Neural cell (in vitro differentiated cells): ENCODE results near the gene STARD4. TPM values are rescaled to one million over a fixed set of nuclear protein-coding genes. Genes with fewer than 3 reads are reported as not detected.

Source experiments
- H2AFZ ChIP-seq: fragments of 200-600, 300-800 bp; sonication (generic), shearing (Covaris generic); 2 replicates; pipeline ENCODE4 v1.6.0; 2014; ENCODE audit warnings: low read depth, mild to moderate bottlenecking, antibody characterized with exemption, low read length, moderate library complexity
- H3F3A ChIP-seq: fragments of 200-600 bp; shearing (Covaris generic); 2 replicates; pipeline ENCODE4 v1.6.1; 2016; ENCODE audit warnings: mild to moderate bottlenecking, moderate library complexity, mixed read lengths, antibody characterized with exemption, low read length; ENCODE audit not compliant: insufficient read depth, poor library complexity, severe bottlenecking
- H3K27ac ChIP-seq: fragments of 200-600, 300-800 bp; sonication (generic), shearing (Covaris generic); 2 replicates; pipeline ENCODE4 v1.5.1; 2014; ENCODE audit warnings: mild to moderate bottlenecking, low read length, moderate library complexity
- H3K27me3 ChIP-seq: fragments of 300-800, 200-600 bp; sonication (generic), shearing (Covaris generic); 2 replicates; pipeline ENCODE4 v1.6.0; 2014; ENCODE audit warnings: mild to moderate bottlenecking, low read depth, low read length, moderate library complexity; ENCODE audit not compliant: insufficient read depth
- H3K36me3 ChIP-seq: fragments of 300-800, 200-600 bp; sonication (generic), shearing (Covaris generic); 2 replicates; pipeline ENCODE4 v1.5.1; 2014; ENCODE audit warnings: mild to moderate bottlenecking, antibody characterized with exemption, low read length, moderate library complexity; ENCODE audit not compliant: insufficient read depth
- H3K4me2 ChIP-seq: fragments of 300-800, 200-600 bp; sonication (generic), shearing (Covaris generic); 2 replicates; pipeline ENCODE4 v1.6.0; 2014; ENCODE audit warnings: mild to moderate bottlenecking, low read length
- H3K4me3 ChIP-seq: fragments of 300-800, 200-600 bp; sonication (generic), shearing (Covaris generic); 2 replicates; pipeline ENCODE4 v1.5.1; 2014; ENCODE audit warnings: mild to moderate bottlenecking, low read length, moderate library complexity
- H3K79me2 ChIP-seq: fragments of 200-600 bp; shearing (Covaris generic); replicated peaks from 2 replicates; pipeline ENCODE4 v1.6.0; 2014; ENCODE audit warnings: mild to moderate bottlenecking, low read length, moderate library complexity; ENCODE audit not compliant: insufficient read depth
- H3K9ac ChIP-seq: fragments of 300-800, 200-600 bp; sonication (generic), shearing (Covaris generic); 2 replicates; pipeline ENCODE4 v1.6.1; 2016; ENCODE audit warnings: mild to moderate bottlenecking, low read length, mixed read lengths
- H3K9me2 ChIP-seq: fragments of 200-600 bp; shearing (Covaris generic); 2 replicates; pipeline ENCODE4 v1.6.1; 2016; ENCODE audit warnings: mild to moderate bottlenecking, low read length, mixed read lengths; ENCODE audit not compliant: insufficient read depth
- H3K9me3 ChIP-seq: fragments of 200-600, 300-800 bp; sonication (generic), shearing (Covaris generic); 2 replicates; pipeline ENCODE4 v1.6.1; 2016; ENCODE audit warnings: mild to moderate bottlenecking, mixed run types, low read length, moderate library complexity, mixed read lengths
- H4K20me1 ChIP-seq: fragments of 200-600 bp; shearing (Covaris generic); 2 replicates; pipeline ENCODE4 v1.6.1; 2016; ENCODE audit warnings: mild to moderate bottlenecking, mixed run types; ENCODE audit not compliant: insufficient read depth
- CTCF ChIP-seq: fragments of 450-650 bp; IDR thresholded peaks from 2 replicates; pipeline ENCODE4 v1.5.1; 2014; ENCODE audit warnings: antibody characterized with exemption, mild to moderate bottlenecking, moderate library complexity; ENCODE audit not compliant: poor library complexity, severe bottlenecking
- EP300 ChIP-seq: fragments of 450-650 bp; conservative IDR thresholded peaks from 2 replicates; pipeline ENCODE4 v1.6.1; 2014; ENCODE audit warnings: antibody characterized with exemption, mild to moderate bottlenecking, moderate library complexity; ENCODE audit not compliant: poor library complexity, severe bottlenecking
- EZH2 ChIP-seq: fragments of 200-600, 300-800 bp; shearing (Covaris generic), sonication (generic); IDR thresholded peaks from 2 replicates; pipeline ENCODE4 v1.6.1; 2014; ENCODE audit warnings: antibody characterized with exemption, low read length, borderline replicate concordance, mild to moderate bottlenecking; ENCODE audit not compliant: insufficient read depth, poor library complexity, severe bottlenecking
- MXI1 ChIP-seq: fragments of 450-650 bp; conservative IDR thresholded peaks from 2 replicates; pipeline ENCODE4 v1.6.1; 2014; ENCODE audit warnings: antibody characterized with exemption, mild to moderate bottlenecking; ENCODE audit not compliant: poor library complexity, severe bottlenecking
- POLR2AphosphoS5 ChIP-seq: IDR thresholded peaks from 2 replicates; pipeline ENCODE4 v1.6.1; 2012
- RAD21 ChIP-seq: fragments of 450-650 bp; conservative IDR thresholded peaks from 2 replicates; pipeline ENCODE4 v1.6.1; 2014; ENCODE audit warnings: antibody characterized with exemption, mild to moderate bottlenecking, moderate library complexity
- REST ChIP-seq: IDR thresholded peaks from 2 replicates; pipeline ENCODE4 v1.6.1; 2012; ENCODE audit warnings: borderline replicate concordance
- SMC3 ChIP-seq: fragments of 450-650 bp; conservative IDR thresholded peaks from 2 replicates; pipeline ENCODE4 v1.6.1; 2014; ENCODE audit warnings: antibody characterized with exemption, mild to moderate bottlenecking, moderate library complexity; ENCODE audit not compliant: poor library complexity
- TAF1 ChIP-seq: IDR thresholded peaks from 2 replicates; pipeline ENCODE4 v1.6.1; 2012; ENCODE audit warnings: low read depth
- polyA plus RNA-seq: library from polyadenylated mRNA; depleted of rRNA; stranded (reverse); fragments of >200 nt; gene quantifications from 2 replicates; pipeline ENCODE4 v1.2.3, GENCODE V29; 2014

STARD4 gene
- polyA plus RNA-seq, 1 donor from 2014 or later = 62.6 TPM

- H3K9ac ChIP-seq = peak overlapping the region; percentile 34
- no peak overlapping the region for H3K4me2 ChIP-seq
- TF ChIP-seq CTCF = peak; percentile 91
- TF ChIP-seq RAD21 = peak; percentile 92
- no peak for TF ChIP-seq REST
- TF ChIP-seq SMC3 = peak; percentile 87
These were observed 51.1 kb downstream of the STARD4 start for GRCh38 chr5:111461255-111461671.

GRCh38 chr5:111454776-111455175, 57.6 kb downstream of the STARD4 start:
- Histone ChIP-seq H2AFZ (no peak overlapping the region), H3K79me2 (no peaks in the 10 kb centered on the region), H3K27ac (peak overlapping the region; percentile 48), H3K9me2 (no peaks in the 10 kb centered on the region), H3K36me3 (no peaks in the 10 kb centered on the region), H3K4me2 (no peak overlapping the region), H3K9me3 (no peaks in the 10 kb centered on the region), H3K27me3 (no peaks in the 10 kb centered on the region), H3K4me3 (peak overlapping the region; percentile 33), H4K20me1 (no peaks in the 10 kb centered on the region), H3K9ac (no peak overlapping the region), H3F3A (peaks cover 7% of the 10 kb centered on the region)
- TF ChIP-seq RAD21 (no peak), SMC3 (no peak), EZH2 (no peak), REST (no peak), EP300 (no peak), TAF1 (no peak), POLR2AphosphoS5 (no peak), CTCF (no peak), MXI1 (no peak)

More at GRCh38 chr5:111461255-111461671, 51.1 kb downstream of the STARD4 start:
- Histone ChIP-seq H4K20me1 (no peaks in the 10 kb centered on the region), H3K9me3 (no peaks in the 10 kb centered on the region), H3K79me2 (no peaks in the 10 kb centered on the region), H3F3A (no peaks in the 10 kb centered on the region), H3K9me2 (no peaks in the 10 kb centered on the region), H3K4me3 (no peak overlapping the region), H3K27me3 (no peaks in the 10 kb centered on the region), H3K36me3 (no peaks in the 10 kb centered on the region), H3K27ac (peak overlapping the region; percentile 37), H2AFZ (peak overlapping the region; percentile 6)
